GM23338 (cell line): Measurements from ENCODE around the gene ASB15. TPM values are rescaled to one million over a fixed set of nuclear protein-coding genes. Genes with fewer than 3 reads are reported as not detected.

Experiments
- ATAC-seq: fragments of 200-7000 bp; cut with Tn5 transposase; 3 replicates; pipeline ENCODE4 v1.9.1; 2020
- DNase-seq: peaks from one replicate; pipeline ENCODE4 v3.0.0-alpha.2; 2015; ENCODE audit warnings: low spot score
- H2AFZ ChIP-seq: fragments of 200-600 bp; sonication (generic); 2 replicates; pipeline ENCODE4 v1.8.0; 2016; ENCODE audit warnings: antibody characterized with exemption, mild to moderate bottlenecking, moderate library complexity
- H3F3A ChIP-seq: fragments of 200-600 bp; sonication (generic); replicated peaks from 2 replicates; pipeline ENCODE4 v1.8.0; 2017; ENCODE audit warnings: antibody characterized with exemption, mixed run types, low read depth
- H3K27ac ChIP-seq: fragments of 200-600 bp; sonication (generic); 2 replicates; pipeline ENCODE4 v1.6.1; 2016; ENCODE audit warnings: low read depth
- H3K27me3 ChIP-seq: fragments of 200-600 bp; sonication (generic); 2 replicates; pipeline ENCODE4 v1.8.0; 2016; ENCODE audit warnings: mild to moderate bottlenecking, mixed run types, moderate library complexity; ENCODE audit not compliant: insufficient read depth
- H3K36me3 ChIP-seq: fragments of 200-600 bp; sonication (generic); 2 replicates; pipeline ENCODE4 v1.8.0; 2016; ENCODE audit warnings: mild to moderate bottlenecking; ENCODE audit not compliant: insufficient read depth
- H3K4me1 ChIP-seq: fragments of 200-600 bp; sonication (generic); 2 replicates; pipeline ENCODE4 v1.8.0; 2016; ENCODE audit warnings: mild to moderate bottlenecking, moderate library complexity; ENCODE audit not compliant: insufficient read depth
- H3K4me2 ChIP-seq: fragments of 200-600 bp; sonication (generic); 2 replicates; pipeline ENCODE4 v1.7.1; 2017; ENCODE audit warnings: mixed run types
- H3K4me3 ChIP-seq: fragments of 200-600 bp; sonication (generic); 2 replicates; pipeline ENCODE4 v1.6.1; 2016; ENCODE audit warnings: mixed run types
- H3K79me2 ChIP-seq: fragments of 200-600 bp; sonication (generic); replicated peaks from 2 replicates; pipeline ENCODE4 v1.8.0; 2017; ENCODE audit warnings: mild to moderate bottlenecking; ENCODE audit not compliant: insufficient read depth
- H3K9me2 ChIP-seq: fragments of 200-600 bp; sonication (generic); 2 replicates; pipeline ENCODE4 v1.8.0; 2017; ENCODE audit not compliant: insufficient read depth
- H4K20me1 ChIP-seq: fragments of 200-600 bp; sonication (generic); replicated peaks from 2 replicates; pipeline ENCODE4 v1.8.0; 2017; ENCODE audit warnings: mild to moderate bottlenecking; ENCODE audit not compliant: insufficient read depth
- H3K27ac Mint-ChIP-seq: 2 replicates; pipeline ENCODE4 v1.8.0; 2020; ENCODE audit warnings: inconsistent platforms, mild to moderate bottlenecking, moderate library complexity, mixed read lengths
- H3K27me3 Mint-ChIP-seq: 3 replicates; pipeline ENCODE4 v1.8.0; 2022; ENCODE audit warnings: low read depth, mild to moderate bottlenecking, moderate library complexity, mixed read lengths, inconsistent platforms; ENCODE audit not compliant: insufficient read depth, poor library complexity
- H3K36me3 Mint-ChIP-seq: 3 replicates; pipeline ENCODE4 v1.8.0; 2021; ENCODE audit warnings: low read depth, mild to moderate bottlenecking, inconsistent platforms, moderate library complexity, mixed read lengths
- H3K4me1 Mint-ChIP-seq: 3 replicates; pipeline ENCODE4 v1.8.0; 2020; ENCODE audit warnings: mild to moderate bottlenecking, inconsistent platforms, mixed read lengths
- H3K4me3 Mint-ChIP-seq: 3 replicates; pipeline ENCODE4 v1.8.0; 2021; ENCODE audit warnings: moderate library complexity, mild to moderate bottlenecking, inconsistent platforms, mixed read lengths
- H3K9me3 Mint-ChIP-seq: 3 replicates; pipeline ENCODE4 v1.8.0; 2020; ENCODE audit warnings: moderate library complexity, mild to moderate bottlenecking, inconsistent platforms, mixed read lengths
- CREB1 ChIP-seq: fragments of 250-450 bp; sonication (Bioruptor Pico); IDR thresholded peaks from 2 replicates; pipeline ENCODE4 v1.5.0; 2020; ENCODE audit warnings: low read depth, mild to moderate bottlenecking, moderate library complexity
- CTCF ChIP-seq, 2 experiments: fragments of 200-600 bp in 1 of 2; sonication (generic) in 1 of 2; conservative IDR thresholded peaks; 2 replicates each; pipeline versions ENCODE4 v1.5.1 to v1.6.1; 2016 to 2017; ENCODE audit warnings: antibody characterized with exemption in 2 of 2, low read depth in 2 of 2, mild to moderate bottlenecking in 2 of 2, moderate library complexity in 1 of 2
- ETS1 ChIP-seq: IDR thresholded peaks from 2 replicates; pipeline ENCODE4 v1.6.1; 2016; ENCODE audit warnings: antibody characterized with exemption
- EZH2 ChIP-seq: fragments of 200-600 bp; sonication (generic); IDR thresholded peaks from one replicate; pipeline ENCODE4 v1.8.0; 2017; ENCODE audit warnings: antibody characterized with exemption, mild to moderate bottlenecking, low read depth; ENCODE audit not compliant: unreplicated experiment
- EZH2phosphoT487 ChIP-seq: fragments of 200-600 bp; sonication (generic); IDR thresholded peaks from one replicate; pipeline ENCODE4 v1.8.1; 2018; ENCODE audit warnings: antibody characterized with exemption; ENCODE audit not compliant: unreplicated experiment
- NANOG ChIP-seq: IDR thresholded peaks from 2 replicates; pipeline ENCODE4 v1.6.1; 2016; ENCODE audit warnings: antibody characterized with exemption, borderline replicate concordance
- POLR2AphosphoS5 ChIP-seq: IDR thresholded peaks from 2 replicates; pipeline ENCODE4 v1.6.1; 2016; ENCODE audit warnings: antibody characterized with exemption, low read depth
- STAT1 ChIP-seq: IDR thresholded peaks from one replicate; pipeline ENCODE4 v1.6.1; 2016; ENCODE audit warnings: antibody characterized with exemption; ENCODE audit not compliant: unreplicated experiment
- polyA plus RNA-seq: library from polyadenylated mRNA; unstranded; fragments of >200 nt; fragmentation: Nextera tagmentation; extraction: Ambion mirVana; gene quantifications from 2 replicates; pipeline ENCODE4 v1.2.1, GENCODE V29; 2016
- total RNA-seq: library from RNA; depleted of rRNA; stranded (reverse); fragments of >200 nt; shearing (Covaris generic); gene quantifications from 2 replicates; pipeline ENCODE4 v1.2.3, GENCODE V29; 2014

ASB15 gene
- total and polyA plus RNA-seq, 2 experiments from 2014 or later = not detected

- Histone ChIP-seq H3K4me1 (0 out of 2 replicates have a peak, but pooled peaks cover 4% of the 10 kb centered on the region), H3K27me3 (no peaks in the 10 kb centered on the region), H3K27ac (no peak overlapping the region), H3F3A (no peaks in the 10 kb centered on the region), H3K79me2 (no peaks in the 10 kb centered on the region), H3K4me3 (no peak overlapping the region), H3K36me3 (0 out of 2 replicates have a peak, but pooled peaks cover 9% of the 10 kb centered on the region), H3K9me2 (no peaks in the 10 kb centered on the region), H2AFZ (no peak overlapping the region), H3K4me2 (no peak overlapping the region), H4K20me1 (no peaks in the 10 kb centered on the region)
- H3K4me3 Mint-ChIP-seq = no peak overlapping the region
- no peaks in the 10 kb centered on the region for H3K9me3 Mint-ChIP-seq
- TF ChIP-seq ETS1 = no peak
- no peak for TF ChIP-seq CTCF (conservative IDR thresholded peaks at IDR 0.05; ENCODE audit: low read depth in 2 of 2)
- no peak for TF ChIP-seq EZH2
- no peak for TF ChIP-seq EZH2phosphoT487
- TF ChIP-seq POLR2AphosphoS5 = no peak
- no peak for TF ChIP-seq NANOG
- H3K27me3 Mint-ChIP-seq = peaks cover 2% of the 10 kb centered on the region
- peaks cover 13% of the 10 kb centered on the region for H3K4me1 Mint-ChIP-seq
- ATAC-seq = no peak
- H3K27ac Mint-ChIP-seq = no peak overlapping the region
- peaks cover 4% of the 10 kb centered on the region; the same call in 1 of the 3 replicates for H3K36me3 Mint-ChIP-seq
- no peak for DNase-seq
These were observed 78.0 kb downstream of the ASB15 start for GRCh38 chr7:123679614-123680013.

GRCh38 chr7:123680580-123680979 is 79.0 kb downstream of the ASB15 start:
- H3K4me3 ChIP-seq = no peak overlapping the region
- H3K9me2 ChIP-seq = no peaks in the 10 kb centered on the region
- ATAC-seq (no peak), DNase-seq (no peak)
- H3F3A ChIP-seq = no peaks in the 10 kb centered on the region
- peaks cover 4% of the 10 kb centered on the region; the same call in 1 of the 3 replicates for H3K36me3 Mint-ChIP-seq
- H3K9me3 Mint-ChIP-seq = no peaks in the 10 kb centered on the region
- no peak overlapping the region for H3K27ac Mint-ChIP-seq
- H3K79me2 ChIP-seq = no peaks in the 10 kb centered on the region
- peaks cover 2% of the 10 kb centered on the region for H3K27me3 Mint-ChIP-seq
- H3K27ac ChIP-seq = no peak overlapping the region
- no peaks in the 10 kb centered on the region for H3K27me3 ChIP-seq
- H3K36me3 ChIP-seq = peaks cover 9% of the 10 kb centered on the region; the same call in 1 of the 2 replicates
- no peak overlapping the region for H2AFZ ChIP-seq
- H3K4me1 ChIP-seq = 0 out of 2 replicates have a peak, but pooled peaks cover 4% of the 10 kb centered on the region
- H3K4me1 Mint-ChIP-seq = peaks cover 12% of the 10 kb centered on the region
- H4K20me1 ChIP-seq = no peaks in the 10 kb centered on the region
- H3K4me3 Mint-ChIP-seq = no peak overlapping the region
- H3K4me2 ChIP-seq = no peak overlapping the region
- no peak for TF ChIP-seq CREB1 (CRISPR knock-in tag)
- TF ChIP-seq CTCF (conservative IDR thresholded peaks at IDR 0.05; ENCODE audit: low read depth in 2 of 2) = no peak
- TF ChIP-seq ETS1 = no peak
- no peak for TF ChIP-seq POLR2AphosphoS5
- TF ChIP-seq EZH2 = no peak
- no peak for TF ChIP-seq STAT1
- no peak for TF ChIP-seq NANOG
